IMR-90 (cell line): ENCODE measurements around the gene RTL9.

Source experiments
- BHLHE40 ChIP-seq: fragments of 150-350 bp; IDR thresholded peaks from 2 replicates; pipeline ENCODE4 v1.6.1; 2016; ENCODE audit warnings: mild to moderate bottlenecking, low read depth, low read length
- CEBPB ChIP-seq: IDR thresholded peaks from 2 replicates; pipeline ENCODE4 v1.6.1; 2012; ENCODE audit warnings: low read depth, low read length, improper control_type of control experiment
- FOS ChIP-seq: fragments of 150-350 bp; IDR thresholded peaks from 2 replicates; pipeline ENCODE4 v1.6.1; 2016; ENCODE audit warnings: low read depth, low read length
- MXI1 ChIP-seq: IDR thresholded peaks from 2 replicates; pipeline ENCODE4 v1.6.1; 2012; ENCODE audit warnings: low read depth, mild to moderate bottlenecking, low read length, moderate library complexity, borderline replicate concordance
- POLR2A ChIP-seq: IDR thresholded peaks from 2 replicates; pipeline ENCODE4 v1.6.1; 2012; ENCODE audit warnings: mild to moderate bottlenecking, low read depth, low read length
- RAD21 ChIP-seq: IDR thresholded peaks from 2 replicates; pipeline ENCODE4 v1.6.1; 2012; ENCODE audit warnings: low read length, improper control_type of control experiment
- RCOR1 ChIP-seq: IDR thresholded peaks from 2 replicates; pipeline ENCODE4 v1.6.1; 2012; ENCODE audit warnings: mild to moderate bottlenecking, low read length, improper control_type of control experiment; ENCODE audit not compliant: insufficient replicate concordance
- RFX5 ChIP-seq: IDR thresholded peaks from 2 replicates; pipeline ENCODE4 v1.8.0; 2012; ENCODE audit warnings: low read depth, mild to moderate bottlenecking, low read length, moderate library complexity
- SMC3 ChIP-seq: fragments of 150-350 bp; IDR thresholded peaks from 2 replicates; pipeline ENCODE4 v1.6.1; 2016; ENCODE audit warnings: low read depth, mild to moderate bottlenecking, antibody characterized with exemption, low read length, moderate library complexity
- TF ChIP-seq, protein P1 (sequence below): conservative IDR thresholded peaks from 2 replicates; pipeline ENCODE4 v1.5.1; 2012; ENCODE audit warnings: mild to moderate bottlenecking, low read depth, low read length, improper control_type of control experiment
- TF ChIP-seq, protein P2 (sequence below): fragments of 150-350 bp; IDR thresholded peaks from 2 replicates; pipeline ENCODE4 v1.6.1; 2017; ENCODE audit warnings: mild to moderate bottlenecking, antibody characterized with exemption, low read length, low read depth

GRCh38 chrX:110391086-110391485 lies 32.4 kb downstream of the RTL9 start:
- TF ChIP-seq, protein P1, sequence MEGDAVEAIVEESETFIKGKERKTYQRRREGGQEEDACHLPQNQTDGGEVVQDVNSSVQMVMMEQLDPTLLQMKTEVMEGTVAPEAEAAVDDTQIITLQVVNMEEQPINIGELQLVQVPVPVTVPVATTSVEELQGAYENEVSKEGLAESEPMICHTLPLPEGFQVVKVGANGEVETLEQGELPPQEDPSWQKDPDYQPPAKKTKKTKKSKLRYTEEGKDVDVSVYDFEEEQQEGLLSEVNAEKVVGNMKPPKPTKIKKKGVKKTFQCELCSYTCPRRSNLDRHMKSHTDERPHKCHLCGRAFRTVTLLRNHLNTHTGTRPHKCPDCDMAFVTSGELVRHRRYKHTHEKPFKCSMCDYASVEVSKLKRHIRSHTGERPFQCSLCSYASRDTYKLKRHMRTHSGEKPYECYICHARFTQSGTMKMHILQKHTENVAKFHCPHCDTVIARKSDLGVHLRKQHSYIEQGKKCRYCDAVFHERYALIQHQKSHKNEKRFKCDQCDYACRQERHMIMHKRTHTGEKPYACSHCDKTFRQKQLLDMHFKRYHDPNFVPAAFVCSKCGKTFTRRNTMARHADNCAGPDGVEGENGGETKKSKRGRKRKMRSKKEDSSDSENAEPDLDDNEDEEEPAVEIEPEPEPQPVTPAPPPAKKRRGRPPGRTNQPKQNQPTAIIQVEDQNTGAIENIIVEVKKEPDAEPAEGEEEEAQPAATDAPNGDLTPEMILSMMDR = no peak
- TF ChIP-seq POLR2A (no peak), RCOR1 (no peak), RAD21 (no peak), MXI1 (no peak), BHLHE40 (no peak), RFX5 (no peak), SMC3 (no peak), CEBPB (no peak), FOS (no peak)
- TF ChIP-seq, protein P2, sequence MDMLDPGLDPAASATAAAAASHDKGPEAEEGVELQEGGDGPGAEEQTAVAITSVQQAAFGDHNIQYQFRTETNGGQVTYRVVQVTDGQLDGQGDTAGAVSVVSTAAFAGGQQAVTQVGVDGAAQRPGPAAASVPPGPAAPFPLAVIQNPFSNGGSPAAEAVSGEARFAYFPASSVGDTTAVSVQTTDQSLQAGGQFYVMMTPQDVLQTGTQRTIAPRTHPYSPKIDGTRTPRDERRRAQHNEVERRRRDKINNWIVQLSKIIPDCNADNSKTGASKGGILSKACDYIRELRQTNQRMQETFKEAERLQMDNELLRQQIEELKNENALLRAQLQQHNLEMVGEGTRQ = no peak
